Trophoblast cell (in vitro differentiated cells and primary cell): Measurements from ENCODE around the gene CHD3.

Experiments
- DNase-seq, 2 donors: peaks; one replicate each; pipeline ENCODE4 v3.0.0-alpha.2; 2016
- H2AFZ ChIP-seq: 2 replicates; pipeline ENCODE4 v1.6.1; 2013; ENCODE audit warnings: low read length, moderate library complexity, mild to moderate bottlenecking; ENCODE audit not compliant: insufficient read depth, poor library complexity
- H2AK5ac ChIP-seq: 2 replicates; pipeline ENCODE4 v1.6.1; 2013; ENCODE audit warnings: mild to moderate bottlenecking, low read length
- H2BK120ac ChIP-seq: 2 replicates; pipeline ENCODE4 v1.6.1; 2013; ENCODE audit warnings: low read length, mild to moderate bottlenecking, moderate library complexity; ENCODE audit not compliant: insufficient read depth, poor library complexity
- H2BK12ac ChIP-seq: 2 replicates; pipeline ENCODE4 v1.6.1; 2013; ENCODE audit warnings: mild to moderate bottlenecking, low read length, moderate library complexity
- H2BK5ac ChIP-seq: 2 replicates; pipeline ENCODE4 v1.6.1; 2013; ENCODE audit warnings: low read length, low read depth, moderate library complexity, mild to moderate bottlenecking; ENCODE audit not compliant: poor library complexity
- H3K14ac ChIP-seq: 2 replicates; pipeline ENCODE4 v1.6.1; 2013; ENCODE audit warnings: mild to moderate bottlenecking, low read length
- H3K18ac ChIP-seq: 2 replicates; pipeline ENCODE4 v1.6.1; 2013; ENCODE audit warnings: mild to moderate bottlenecking, low read length
- H3K23ac ChIP-seq: 2 replicates; pipeline ENCODE4 v1.6.1; 2013; ENCODE audit warnings: low read length
- H3K27ac ChIP-seq: 2 replicates; pipeline ENCODE4 v1.5.1; 2013; ENCODE audit warnings: low read depth, mild to moderate bottlenecking, inconsistent platforms, low read length, moderate library complexity
- H3K27me3 ChIP-seq: 2 replicates; pipeline ENCODE4 v1.6.1; 2013; ENCODE audit warnings: inconsistent platforms, mild to moderate bottlenecking, low read length, moderate library complexity; ENCODE audit not compliant: insufficient read depth
- H3K36me3 ChIP-seq, 2 experiments: 1 replicate in 1 of 2; 2 replicates in 1 of 2; pipeline ENCODE4 v1.6.1; 2013; ENCODE audit warnings: low read length in 2 of 2, mild to moderate bottlenecking in 2 of 2, moderate library complexity in 1 of 2; ENCODE audit not compliant: insufficient read depth in 2 of 2, control insufficient read depth in 1 of 2
- H3K4ac ChIP-seq: 2 replicates; pipeline ENCODE4 v1.6.1; 2013; ENCODE audit warnings: low read depth, mild to moderate bottlenecking, low read length, moderate library complexity
- H3K4me1 ChIP-seq, 2 experiments: 1 replicate in 1 of 2; 2 replicates in 1 of 2; pipeline ENCODE4 v1.6.1; 2013; ENCODE audit warnings: low read length in 2 of 2, mild to moderate bottlenecking in 2 of 2, moderate library complexity in 1 of 2; ENCODE audit not compliant: insufficient read depth in 2 of 2, control insufficient read depth in 1 of 2
- H3K4me2 ChIP-seq: 2 replicates; pipeline ENCODE4 v1.6.1; 2013; ENCODE audit warnings: inconsistent platforms, mild to moderate bottlenecking, low read length, moderate library complexity
- H3K4me3 ChIP-seq: 2 replicates; pipeline ENCODE4 v1.5.1; 2013; ENCODE audit warnings: mild to moderate bottlenecking, low read depth, low read length, inconsistent platforms
- H3K79me1 ChIP-seq: one replicate; pipeline ENCODE4 v1.6.1; 2013; ENCODE audit warnings: low read length
- H3K79me2 ChIP-seq: 2 replicates; pipeline ENCODE4 v1.6.1; 2013; ENCODE audit warnings: low read length, mild to moderate bottlenecking; ENCODE audit not compliant: control insufficient read depth, insufficient read depth, poor library complexity
- H3K9ac ChIP-seq: 2 replicates; pipeline ENCODE4 v1.6.1; 2013; ENCODE audit warnings: mild to moderate bottlenecking, low read length
- H3K9me3 ChIP-seq: 2 replicates; pipeline ENCODE4 v1.6.1; 2013; ENCODE audit warnings: low read depth, mild to moderate bottlenecking, control low read depth, inconsistent platforms, low read length; ENCODE audit not compliant: insufficient read depth
- H4K12ac ChIP-seq: 2 replicates; pipeline ENCODE4 v1.6.1; 2013; ENCODE audit warnings: low read depth, mild to moderate bottlenecking, low read length, moderate library complexity
- H4K8ac ChIP-seq: 2 replicates; pipeline ENCODE4 v1.6.1; 2013; ENCODE audit warnings: low read depth, mild to moderate bottlenecking, low read length, moderate library complexity
- H4K91ac ChIP-seq: one replicate; pipeline ENCODE4 v1.6.1; 2013; ENCODE audit warnings: low read depth, mild to moderate bottlenecking, low read length, moderate library complexity
- WGBS: extraction: QIAGEN DNeasy Blood & Tissue Kit; methylation state at CpG from one replicate; pipeline ENCODE4 v1.1.7; 2013; ENCODE audit warnings: missing lambda C conversion rate; ENCODE audit not compliant: insufficient read length, insufficient coverage; ENCODE audit errors: extremely low coverage; 5-methylcytosine and 5-hydroxymethylcytosine counted together

Gene CHD3

DNA sequence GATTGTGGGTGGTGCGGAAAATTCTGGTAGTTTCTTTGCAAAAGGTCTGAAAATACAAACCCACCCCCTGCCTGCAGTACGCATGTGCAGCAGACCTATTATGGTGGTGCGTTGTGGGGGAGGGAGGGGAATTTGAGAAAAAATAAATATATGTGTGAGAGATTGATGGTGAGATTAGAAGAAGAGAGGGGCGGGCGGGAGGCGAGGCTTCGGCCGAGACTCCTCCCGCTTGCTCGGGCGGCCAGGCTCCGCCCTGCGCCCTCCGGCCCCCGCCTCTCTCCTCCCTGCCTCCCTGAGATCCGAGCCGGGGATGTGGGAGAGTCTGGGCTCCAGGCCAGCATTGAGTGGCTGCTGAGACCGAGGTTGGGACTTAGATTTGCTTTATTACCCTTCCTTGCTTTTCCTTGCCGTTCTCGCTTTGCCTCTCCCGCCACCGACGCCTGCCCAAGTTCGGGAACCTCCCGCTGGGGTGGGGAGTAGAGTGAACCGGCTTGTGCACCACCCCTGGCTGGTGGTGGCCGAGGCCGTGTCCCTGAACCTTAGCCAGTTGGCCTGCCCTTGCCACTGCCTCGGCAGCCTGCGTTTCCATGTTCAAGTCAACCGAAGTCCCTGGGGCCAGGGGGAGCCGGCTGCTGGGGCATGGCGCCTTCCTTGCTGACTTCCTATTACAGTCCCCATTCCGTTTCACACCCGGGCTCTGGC is 956 bp upstream of the CHD3 start:
- Histone ChIP-seq H3K79me2 (peaks cover 17% of the 10 kb centered on the region), H4K12ac (peak overlapping the region; percentile 75), H3K4me1 (peaks cover 24 to 25% of the 10 kb centered on the region in 2 experiments), H3K27me3 (no peaks in the 10 kb centered on the region), H2AFZ (peak overlapping the region; percentile 85), H2BK120ac (peak overlapping the region; percentile 97), H2BK5ac (peak overlapping the region; percentile 99), H3K4me2 (peak overlapping the region; percentile 94), H3K9ac (peak overlapping the region; percentile 73), H2AK5ac (peak overlapping the region; percentile 71), H3K18ac (peak overlapping the region; percentile 98), H4K91ac (peak overlapping the region; percentile 100), H3K4ac (peak overlapping the region; percentile 75), H3K9me3 (no peaks in the 10 kb centered on the region), H3K79me1 (peaks cover 37% of the 10 kb centered on the region), H3K4me3 (peak overlapping the region; percentile 70), H4K8ac (peak overlapping the region; percentile 91), H3K36me3 (peaks cover 14 to 16% of the 10 kb centered on the region in 2 experiments), H2BK12ac (peak overlapping the region; percentile 43), H3K23ac (no peak overlapping the region), H3K14ac (peak overlapping the region; percentile 91), H3K27ac (peak overlapping the region; percentile 93)
- 83% methylated on average over 1 of the region's 35 CpGs for WGBS
- peak; percentile 78 to 83 for DNase-seq

DNA sequence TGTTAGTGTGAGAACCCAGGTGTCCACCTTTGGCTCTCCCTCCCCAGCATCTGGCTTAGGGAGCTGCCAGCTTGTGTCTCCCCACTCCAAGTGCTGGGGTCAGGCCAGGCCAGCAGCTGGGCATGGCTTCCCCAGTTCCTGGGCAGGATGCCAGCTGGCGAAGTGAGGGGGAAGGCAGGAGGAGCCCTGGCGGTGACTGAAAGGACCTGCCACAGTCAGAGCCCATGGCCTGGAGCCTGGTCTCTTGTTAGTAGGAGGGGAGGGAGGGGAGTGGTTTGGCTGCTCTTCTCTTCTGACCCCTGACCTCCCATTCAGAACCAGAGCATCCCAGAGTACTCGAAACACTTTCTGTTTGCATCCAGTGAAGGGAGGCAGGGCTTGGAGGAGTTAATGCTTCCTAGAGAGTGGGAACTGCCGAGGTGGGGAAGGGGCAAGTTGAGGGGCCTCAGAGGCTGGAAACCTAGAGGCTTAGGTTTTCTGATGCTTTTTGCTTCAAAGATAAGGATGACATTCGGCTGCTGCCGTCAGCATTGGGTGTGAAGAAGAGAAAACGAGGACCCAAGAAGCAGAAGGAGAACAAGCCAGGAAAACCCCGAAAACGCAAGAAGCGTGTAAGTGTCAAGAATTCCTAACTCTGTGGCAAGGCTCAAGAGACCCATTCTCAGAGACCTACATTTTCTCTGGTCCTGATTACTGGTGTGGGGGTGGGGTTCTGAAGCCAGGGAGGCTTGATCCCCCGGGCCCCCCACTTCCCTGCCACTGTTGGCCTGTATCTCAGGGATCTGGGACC is 772 bp downstream of the CHD3 start:
- H2BK12ac ChIP-seq: peak overlapping the region; percentile 94
- no CpG with 5 or more reads among the region's 11 CpGs for WGBS
- H3K23ac ChIP-seq: no peak overlapping the region

DNA sequence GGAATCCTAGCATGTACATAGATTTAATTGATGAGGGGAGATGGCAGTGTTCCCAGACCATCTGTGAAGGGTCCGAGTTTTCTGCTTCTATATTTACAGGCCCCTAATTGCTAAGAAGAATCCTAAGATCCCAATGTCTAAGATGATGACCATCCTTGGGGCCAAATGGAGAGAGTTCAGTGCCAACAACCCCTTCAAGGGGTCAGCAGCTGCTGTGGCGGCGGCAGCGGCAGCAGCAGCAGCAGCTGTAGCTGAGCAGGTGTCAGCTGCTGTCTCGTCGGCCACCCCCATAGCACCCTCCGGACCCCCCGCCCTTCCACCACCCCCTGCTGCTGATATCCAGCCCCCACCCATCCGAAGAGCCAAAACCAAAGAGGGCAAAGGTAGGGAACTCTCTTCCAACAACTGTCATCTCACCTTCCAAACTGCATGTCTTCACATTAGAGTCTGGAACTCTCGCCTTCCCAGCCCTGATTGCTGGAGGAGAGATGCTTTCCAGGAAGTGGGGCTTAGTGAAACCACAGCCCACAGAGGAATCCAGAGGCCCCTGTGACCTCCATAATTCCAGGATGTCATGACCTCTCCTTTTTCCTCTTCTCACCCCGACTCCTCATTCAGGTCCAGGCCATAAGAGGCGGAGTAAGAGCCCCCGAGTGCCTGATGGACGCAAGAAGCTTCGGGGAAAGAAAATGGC is 4.7 kb downstream of the CHD3 start:
- H4K8ac ChIP-seq: no peak overlapping the region
- peaks cover 8% of the 10 kb centered on the region for H3K79me1 ChIP-seq
- H4K91ac ChIP-seq: no peak overlapping the region
- peaks cover 41 to 56% of the 10 kb centered on the region in 2 experiments for H3K36me3 ChIP-seq
- no peaks in the 10 kb centered on the region for H3K9me3 ChIP-seq
- H2BK120ac ChIP-seq: no peak overlapping the region
- no peak overlapping the region for H2BK12ac ChIP-seq
- H3K4ac ChIP-seq: no peak overlapping the region
- peaks cover 6% of the 10 kb centered on the region for H3K79me2 ChIP-seq
- no peak overlapping the region for H3K14ac ChIP-seq
- no peak overlapping the region for H3K27ac ChIP-seq
- no peaks in the 10 kb centered on the region for H3K27me3 ChIP-seq
- H4K12ac ChIP-seq: no peak overlapping the region
- WGBS: no CpG with 5 or more reads among the region's 15 CpGs
- no peak for DNase-seq
- H3K9ac ChIP-seq: no peak overlapping the region
- H3K18ac ChIP-seq: no peak overlapping the region
- no peak overlapping the region for H3K4me2 ChIP-seq
- H2AFZ ChIP-seq: no peak overlapping the region
- H3K4me3 ChIP-seq: no peak overlapping the region
- peaks cover 14 to 15% of the 10 kb centered on the region in 2 experiments for H3K4me1 ChIP-seq
- no peak overlapping the region for H2BK5ac ChIP-seq
- no peak overlapping the region for H2AK5ac ChIP-seq
- no peak overlapping the region for H3K23ac ChIP-seq

More for the DNA sequence above, 772 bp downstream of the CHD3 start:
- no peak overlapping the region for H4K12ac ChIP-seq
- H3K27ac ChIP-seq: peak overlapping the region; percentile 93
- peak overlapping the region; percentile 16 for H3K9ac ChIP-seq
- peaks cover 37% of the 10 kb centered on the region for H3K79me1 ChIP-seq
- H3K4me2 ChIP-seq: peak overlapping the region; percentile 31
- H3K27me3 ChIP-seq: no peaks in the 10 kb centered on the region
- DNase-seq: peak; percentile 16 to 48
- H4K8ac ChIP-seq: peak overlapping the region; percentile 83
- peak overlapping the region; percentile 55 for H2AK5ac ChIP-seq
- H2BK120ac ChIP-seq: peak overlapping the region; percentile 56
- peak overlapping the region; percentile 88 for H2BK5ac ChIP-seq
- H3K4ac ChIP-seq: peak overlapping the region; percentile 50
- H4K91ac ChIP-seq: peak overlapping the region; percentile 100
- no peak overlapping the region for H2AFZ ChIP-seq
- H3K18ac ChIP-seq: peak overlapping the region; percentile 66
- peaks cover 23 to 28% of the 10 kb centered on the region in 2 experiments for H3K36me3 ChIP-seq
- H3K4me1 ChIP-seq: peaks cover 22 to 25% of the 10 kb centered on the region in 2 experiments
- H3K4me3 ChIP-seq: no peak overlapping the region
- H3K9me3 ChIP-seq: no peaks in the 10 kb centered on the region
- H3K79me2 ChIP-seq: peaks cover 17% of the 10 kb centered on the region
- H3K14ac ChIP-seq: peak overlapping the region; percentile 68

DNA sequence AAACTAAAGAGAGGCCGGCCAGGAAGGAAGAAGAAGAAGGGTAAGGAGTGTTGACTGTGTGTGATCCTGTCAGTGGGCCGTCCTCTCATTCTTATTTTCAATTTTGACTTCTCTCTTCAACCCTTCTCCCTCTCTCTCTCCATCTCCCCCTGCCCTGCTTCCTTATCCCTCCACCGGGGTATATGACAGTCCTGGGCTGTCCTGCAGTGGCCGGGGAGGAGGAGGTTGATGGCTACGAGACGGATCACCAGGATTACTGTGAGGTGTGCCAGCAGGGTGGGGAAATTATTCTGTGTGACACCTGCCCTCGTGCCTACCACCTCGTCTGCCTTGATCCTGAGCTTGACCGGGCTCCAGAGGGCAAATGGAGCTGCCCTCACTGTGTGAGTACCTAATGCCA is 5.6 kb downstream of the CHD3 start:
- Histone ChIP-seq H2AK5ac (no peak overlapping the region), H3K79me1 (peaks cover 2% of the 10 kb centered on the region), H2AFZ (no peak overlapping the region), H3K9ac (no peak overlapping the region), H3K23ac (no peak overlapping the region), H3K4ac (no peak overlapping the region), H3K9me3 (no peaks in the 10 kb centered on the region), H2BK12ac (no peak overlapping the region), H2BK5ac (no peak overlapping the region), H3K4me1 (peaks cover 6% of the 10 kb centered on the region in 2 experiments), H3K36me3 (peaks cover 48 to 65% of the 10 kb centered on the region in 2 experiments), H3K18ac (no peak overlapping the region), H3K4me2 (no peak overlapping the region), H3K79me2 (no peaks in the 10 kb centered on the region), H2BK120ac (no peak overlapping the region), H4K91ac (no peak overlapping the region), H4K12ac (no peak overlapping the region), H3K27ac (no peak overlapping the region), H3K4me3 (no peak overlapping the region), H3K27me3 (no peaks in the 10 kb centered on the region), H3K14ac (no peak overlapping the region), H4K8ac (no peak overlapping the region)
- DNase-seq: no peak
- WGBS: no CpG with 5 or more reads among the region's 9 CpGs
